ENCODE measurements around the gene IFRD2. TPM values are rescaled to one million over a fixed set of nuclear protein-coding genes. Genes with fewer than 3 reads are reported as not detected.
A peak's percentile ranks its signal among the peaks of the same experiment; 100 is the strongest.

IFRD2 gene
- total and polyA plus RNA-seq, 3 donors from 2014 or later: 42.3 to 60.9 (median 55.3) TPM

- H3K4me3 ChIP-seq: no peak within 1 kb of the TSS
- TF ChIP-seq POLR2A (IDR thresholded peaks at IDR 0.05) (no peak), CTCF (IDR thresholded peaks at IDR 0.05) (no peak)
- H3K9me3 ChIP-seq: no peaks in the 10 kb centered on the region
- intact Hi-C loops (cut with DNase I; ENCODE audit: low total_unique reads): no loop called here
- peaks cover 24% of the 10 kb centered on the region for H3K4me1 ChIP-seq
- no peak for DNase-seq
- 52 to 69% methylated on average over 3 to 14 of the region's 14 CpGs for WGBS, 2 donors
- H3K36me3 ChIP-seq (ENCODE audit: low read depth, missing control alignments): no peaks in the 10 kb centered on the region
- H3K27me3 ChIP-seq: no peaks in the 10 kb centered on the region
- H3K27ac ChIP-seq: peak within 1 kb of the TSS; percentile 55 to 62
Measured at GRCh38 chr3:50303013-50303815, 11.0 kb upstream of the IFRD2 start, which contains the start of gene HYAL1. Gene HYAL1 (minus strand): TSS chr3:50303574. CDS start chr3:50302956, 618 bp downstream.

GRCh38 chr3:50302095-50303012 is 10.1 kb upstream of the IFRD2 start:
- no peaks in the 10 kb centered on the region for H3K36me3 ChIP-seq (ENCODE audit: low read depth, missing control alignments)
- 88% methylated on average over 20 to 32 of the region's 32 CpGs for WGBS, 2 donors
- H3K27me3 ChIP-seq: no peaks in the 10 kb centered on the region
- H3K9me3 ChIP-seq: no peaks in the 10 kb centered on the region
- H3K4me3 ChIP-seq: no peak overlapping the region
- intact Hi-C loops (cut with DNase I; ENCODE audit: low total_unique reads): no loop called here
- TF ChIP-seq POLR2A (IDR thresholded peaks at IDR 0.05) (no peak), CTCF (IDR thresholded peaks at IDR 0.05) (no peak)
- peak overlapping the region; percentile 55 to 62 for H3K27ac ChIP-seq
- DNase-seq: no peak
- H3K4me1 ChIP-seq: peaks cover 25% of the 10 kb centered on the region

GRCh38 chr3:50300681-50301254 is 8.5 kb upstream of the IFRD2 start:
- Histone ChIP-seq H3K4me1 (peaks cover 25% of the 10 kb centered on the region), H3K27ac (peak overlapping the region in 1 of 2 donors; percentile 85), H3K27me3 (no peaks in the 10 kb centered on the region), H3K36me3 (ENCODE audit: low read depth, missing control alignments) (no peaks in the 10 kb centered on the region), H3K4me3 (no peak overlapping the region), H3K9me3 (no peaks in the 10 kb centered on the region)
- no peak for DNase-seq
- intact Hi-C loops (cut with DNase I; ENCODE audit: low total_unique reads): no loop called here
- no peak for TF ChIP-seq CTCF (IDR thresholded peaks at IDR 0.05)
- no peak for TF ChIP-seq POLR2A (IDR thresholded peaks at IDR 0.05)
- WGBS, 2 donors: 85 to 96% methylated on average over 5 to 6 of the region's 6 CpGs

- H3K4me1 ChIP-seq: peaks cover 25% of the 10 kb centered on the region
- TF ChIP-seq POLR2A (IDR thresholded peaks at IDR 0.05) (no peak), CTCF (IDR thresholded peaks at IDR 0.05) (no peak)
- intact Hi-C loops (cut with DNase I; ENCODE audit: low total_unique reads): no loop called here
- no peaks in the 10 kb centered on the region for H3K9me3 ChIP-seq
- H3K27me3 ChIP-seq: no peaks in the 10 kb centered on the region
- H3K27ac ChIP-seq: peak overlapping the region; percentile 12 to 85
- WGBS, 2 donors: 44 to 57% methylated on average over 12 of the region's 12 CpGs
- H3K36me3 ChIP-seq (ENCODE audit: low read depth, missing control alignments): no peaks in the 10 kb centered on the region
- no peak for DNase-seq
- peak overlapping the region; percentile 63 to 81 for H3K4me3 ChIP-seq
Measured at GRCh38 chr3:50299929-50300680, 7.9 kb upstream of the IFRD2 start.

All from testis (tissue), 3 donors.